ENCODE measurements around the gene DRD2.

The DRD2 gene

GRCh38 chr11:113507341-113507740 is 32.1 kb upstream of the DRD2 start:
- H3K27me3 ChIP-seq (ENCODE audit: insufficient read depth, poor library complexity, severe bottlenecking) = no peaks in the 10 kb centered on the region
- no peak for TF ChIP-seq POLR2AphosphoS5 (IDR thresholded peaks at IDR 0.05; ENCODE audit: low read depth)
- TF ChIP-seq GABPA (IDR thresholded peaks at IDR 0.05; ENCODE audit: low read depth) = no peak
- TF ChIP-seq, protein P1, sequence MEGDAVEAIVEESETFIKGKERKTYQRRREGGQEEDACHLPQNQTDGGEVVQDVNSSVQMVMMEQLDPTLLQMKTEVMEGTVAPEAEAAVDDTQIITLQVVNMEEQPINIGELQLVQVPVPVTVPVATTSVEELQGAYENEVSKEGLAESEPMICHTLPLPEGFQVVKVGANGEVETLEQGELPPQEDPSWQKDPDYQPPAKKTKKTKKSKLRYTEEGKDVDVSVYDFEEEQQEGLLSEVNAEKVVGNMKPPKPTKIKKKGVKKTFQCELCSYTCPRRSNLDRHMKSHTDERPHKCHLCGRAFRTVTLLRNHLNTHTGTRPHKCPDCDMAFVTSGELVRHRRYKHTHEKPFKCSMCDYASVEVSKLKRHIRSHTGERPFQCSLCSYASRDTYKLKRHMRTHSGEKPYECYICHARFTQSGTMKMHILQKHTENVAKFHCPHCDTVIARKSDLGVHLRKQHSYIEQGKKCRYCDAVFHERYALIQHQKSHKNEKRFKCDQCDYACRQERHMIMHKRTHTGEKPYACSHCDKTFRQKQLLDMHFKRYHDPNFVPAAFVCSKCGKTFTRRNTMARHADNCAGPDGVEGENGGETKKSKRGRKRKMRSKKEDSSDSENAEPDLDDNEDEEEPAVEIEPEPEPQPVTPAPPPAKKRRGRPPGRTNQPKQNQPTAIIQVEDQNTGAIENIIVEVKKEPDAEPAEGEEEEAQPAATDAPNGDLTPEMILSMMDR (IDR thresholded peaks at IDR 0.05; ENCODE audit: insufficient read depth, low read length) = no peak
- no peak for TF ChIP-seq SPI1 (IDR thresholded peaks at IDR 0.05; ENCODE audit: borderline replicate concordance, low read depth)
- TF ChIP-seq, protein P2, sequence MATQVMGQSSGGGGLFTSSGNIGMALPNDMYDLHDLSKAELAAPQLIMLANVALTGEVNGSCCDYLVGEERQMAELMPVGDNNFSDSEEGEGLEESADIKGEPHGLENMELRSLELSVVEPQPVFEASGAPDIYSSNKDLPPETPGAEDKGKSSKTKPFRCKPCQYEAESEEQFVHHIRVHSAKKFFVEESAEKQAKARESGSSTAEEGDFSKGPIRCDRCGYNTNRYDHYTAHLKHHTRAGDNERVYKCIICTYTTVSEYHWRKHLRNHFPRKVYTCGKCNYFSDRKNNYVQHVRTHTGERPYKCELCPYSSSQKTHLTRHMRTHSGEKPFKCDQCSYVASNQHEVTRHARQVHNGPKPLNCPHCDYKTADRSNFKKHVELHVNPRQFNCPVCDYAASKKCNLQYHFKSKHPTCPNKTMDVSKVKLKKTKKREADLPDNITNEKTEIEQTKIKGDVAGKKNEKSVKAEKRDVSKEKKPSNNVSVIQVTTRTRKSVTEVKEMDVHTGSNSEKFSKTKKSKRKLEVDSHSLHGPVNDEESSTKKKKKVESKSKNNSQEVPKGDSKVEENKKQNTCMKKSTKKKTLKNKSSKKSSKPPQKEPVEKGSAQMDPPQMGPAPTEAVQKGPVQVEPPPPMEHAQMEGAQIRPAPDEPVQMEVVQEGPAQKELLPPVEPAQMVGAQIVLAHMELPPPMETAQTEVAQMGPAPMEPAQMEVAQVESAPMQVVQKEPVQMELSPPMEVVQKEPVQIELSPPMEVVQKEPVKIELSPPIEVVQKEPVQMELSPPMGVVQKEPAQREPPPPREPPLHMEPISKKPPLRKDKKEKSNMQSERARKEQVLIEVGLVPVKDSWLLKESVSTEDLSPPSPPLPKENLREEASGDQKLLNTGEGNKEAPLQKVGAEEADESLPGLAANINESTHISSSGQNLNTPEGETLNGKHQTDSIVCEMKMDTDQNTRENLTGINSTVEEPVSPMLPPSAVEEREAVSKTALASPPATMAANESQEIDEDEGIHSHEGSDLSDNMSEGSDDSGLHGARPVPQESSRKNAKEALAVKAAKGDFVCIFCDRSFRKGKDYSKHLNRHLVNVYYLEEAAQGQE (IDR thresholded peaks at IDR 0.05; ENCODE audit: insufficient replicate concordance, low read depth) = no peak
- no peak for DNase-seq (ENCODE audit: low read depth in 1 of 2, low spot score in 1 of 2)
- H3K4me3 ChIP-seq (replicated peaks; ENCODE audit: insufficient read depth, low read length) = no peak overlapping the region
- no peak overlapping the region for H3K27ac ChIP-seq (replicated peaks)

DNA sequence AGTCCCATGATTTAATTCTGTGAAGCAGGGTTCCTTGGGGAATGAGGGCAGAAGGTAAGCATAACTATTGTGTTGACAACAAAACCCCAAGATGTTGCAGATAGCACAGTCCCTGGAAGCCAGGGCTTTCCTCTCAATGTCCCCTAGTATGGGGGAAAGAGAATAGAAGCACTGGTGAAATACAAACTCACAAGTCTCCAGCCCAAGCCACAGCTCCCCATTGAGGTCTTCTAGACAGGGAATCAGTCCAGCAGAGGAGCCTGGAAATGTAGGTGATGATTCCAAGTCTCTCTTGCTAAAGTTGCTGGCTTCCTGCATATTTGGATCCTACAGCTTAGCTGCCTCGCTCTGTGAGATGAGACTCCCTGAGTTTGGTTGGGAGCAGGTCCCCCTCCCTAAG is 31.7 kb upstream of the DRD2 start:
- no peak for DNase-seq (ENCODE audit: low read depth in 1 of 2, low spot score in 1 of 2)
- Histone ChIP-seq H3K27me3 (ENCODE audit: insufficient read depth, poor library complexity, severe bottlenecking) (no peaks in the 10 kb centered on the region), H3K4me3 (replicated peaks; ENCODE audit: insufficient read depth, low read length) (no peak overlapping the region), H3K27ac (replicated peaks) (no peak overlapping the region)
- TF ChIP-seq SPI1 (IDR thresholded peaks at IDR 0.05; ENCODE audit: borderline replicate concordance, low read depth) (no peak), POLR2AphosphoS5 (IDR thresholded peaks at IDR 0.05; ENCODE audit: low read depth) (no peak)
- TF ChIP-seq, protein P1 (IDR thresholded peaks at IDR 0.05; ENCODE audit: insufficient read depth, low read length) = no peak
- TF ChIP-seq, protein P2 (IDR thresholded peaks at IDR 0.05; ENCODE audit: insufficient replicate concordance, low read depth) = no peak

DNA sequence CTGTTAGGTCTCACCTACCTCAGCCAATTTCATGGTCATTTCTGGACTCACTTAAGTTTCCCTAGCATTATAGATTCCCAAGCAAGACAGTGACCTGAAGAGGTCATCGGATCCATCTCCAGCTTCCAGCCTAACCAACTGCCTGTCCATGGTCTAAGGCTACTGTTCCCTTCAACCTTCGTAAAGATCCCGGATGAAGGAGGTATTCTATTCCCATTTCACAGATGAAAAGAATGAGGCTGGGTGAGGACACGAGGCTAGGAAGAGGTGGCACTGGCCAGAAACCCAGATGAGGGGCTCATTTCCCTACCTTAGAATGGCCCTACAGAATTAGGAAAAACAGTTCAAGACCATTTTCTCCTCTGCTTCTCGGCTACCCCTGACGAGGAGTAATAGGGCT is 31.3 kb upstream of the DRD2 start:
- Histone ChIP-seq H3K4me3 (replicated peaks; ENCODE audit: insufficient read depth, low read length) (no peak overlapping the region), H3K27ac (replicated peaks) (no peak overlapping the region), H3K27me3 (ENCODE audit: insufficient read depth, poor library complexity, severe bottlenecking) (no peaks in the 10 kb centered on the region)
- TF ChIP-seq, protein P2 (IDR thresholded peaks at IDR 0.05; ENCODE audit: insufficient replicate concordance, low read depth) = no peak
- TF ChIP-seq, protein P1 (IDR thresholded peaks at IDR 0.05; ENCODE audit: insufficient read depth, low read length) = no peak
- DNase-seq (ENCODE audit: low read depth in 1 of 2, low spot score in 1 of 2) = no peak

All from HL-60 (cell line).